Neural progenitor cell (in vitro differentiated cells): Measurements from ENCODE around the gene PRR35.

ENCODE experiments used
- CTCF ChIP-seq: fragments of 200-600 bp; sonication (generic); IDR thresholded peaks from 2 replicates; pipeline ENCODE4 v1.5.1; 2017; ENCODE audit warnings: antibody characterized with exemption, mild to moderate bottlenecking
- EZH2phosphoT487 ChIP-seq: fragments of 200-600 bp; sonication (generic); IDR thresholded peaks from 2 replicates; pipeline ENCODE4 v1.6.1; 2017; ENCODE audit warnings: antibody characterized with exemption

- TF ChIP-seq CTCF = no peak
- TF ChIP-seq EZH2phosphoT487 = no peak
These were observed 35.9 kb downstream of the PRR35 start for GRCh38 chr16:595942-596735.
